ENCODE results near the gene RIMBP2. TPM values are rescaled to one million over a fixed set of nuclear protein-coding genes. Genes with fewer than 3 reads are reported as not detected.
"Not testable (repeated sequence)": the region's sequence is repeated elsewhere in the genome, so short reads cannot be mapped to it uniquely, and the experiment has no call there.

Gene RIMBP2
- total and polyA plus RNA-seq, 11 donors: 2.1 TPM; not detected in 10

DNA sequence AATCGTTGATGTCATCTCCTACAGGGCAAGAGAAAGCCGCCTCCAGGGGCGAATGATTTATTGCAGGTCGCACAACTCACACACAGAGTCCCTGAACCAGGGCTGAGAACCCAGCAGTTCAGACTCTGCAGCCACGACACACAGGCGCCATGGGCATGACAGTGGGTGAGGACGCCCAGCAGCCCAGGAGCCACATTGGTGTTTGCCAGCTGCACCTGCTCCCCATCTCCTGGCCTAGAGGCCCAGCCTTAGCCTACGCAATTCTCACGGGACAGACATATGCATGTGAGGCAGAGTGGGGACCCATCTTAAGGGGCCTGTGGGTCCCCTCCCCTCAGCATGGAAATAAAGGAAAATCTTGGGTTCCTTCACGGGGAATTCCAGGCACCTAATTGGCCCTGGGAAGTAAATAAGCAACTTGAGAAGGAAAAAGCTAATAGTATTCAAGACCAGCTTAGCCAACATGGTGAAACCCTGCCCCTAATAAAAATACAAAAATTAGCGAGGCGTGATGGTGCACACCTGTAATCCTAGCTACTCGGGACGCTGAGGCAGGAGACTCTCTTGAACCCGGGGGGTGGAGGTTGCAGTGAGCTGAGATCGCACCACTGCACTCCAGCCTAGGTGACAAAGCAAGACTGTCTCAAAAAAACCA is 69.3 kb downstream of the RIMBP2 start:
- H3K4me1 ChIP-seq: no peaks in the 10 kb centered on the region
- intact Hi-C loops (cut with DNase I): no loop called here
- no peak for ATAC-seq
- TF ChIP-seq CTCF (IDR thresholded peaks at IDR 0.05) (no peak), POLR2A (IDR thresholded peaks at IDR 0.05) (no peak)
- DNase-seq: no peak
- H3K27me3 ChIP-seq: peaks cover 0 to 13% (median 0%) of the 10 kb centered on the region in 9 donors
- WGBS, 4 donors: 85 to 90% (median 86%) methylated on average over 16 of the region's 16 CpGs
- no peaks in the 10 kb centered on the region for H3K36me3 ChIP-seq
- H3K9me3 ChIP-seq: no peaks in the 10 kb centered on the region
- no peak overlapping the region for H3K27ac ChIP-seq
- no peak overlapping the region for H3K4me3 ChIP-seq

DNA sequence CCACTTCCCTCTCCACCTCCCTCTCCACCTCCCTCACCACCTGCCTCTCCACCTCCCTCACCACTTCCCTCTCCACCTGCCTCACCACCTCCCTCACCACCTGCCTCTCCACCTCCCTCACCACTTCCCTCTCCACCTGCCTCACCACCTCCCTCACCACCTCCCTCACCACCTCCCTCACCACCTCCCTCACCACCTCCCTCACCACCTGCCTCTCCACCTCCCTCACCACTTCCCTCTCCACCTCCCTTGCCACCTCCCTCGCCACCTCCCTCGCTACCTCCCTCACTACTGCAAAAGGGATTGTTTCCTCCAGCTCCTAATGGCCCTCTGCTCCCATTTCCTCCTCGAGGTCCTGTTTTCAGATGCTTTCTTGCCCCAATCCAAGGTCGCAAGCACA is 69.9 kb downstream of the RIMBP2 start:
- not testable (repeated sequence) for ATAC-seq
- peaks cover 0 to 13% (median 0%) of the 10 kb centered on the region in 9 donors for H3K27me3 ChIP-seq
- 61 to 74% (median 72%) methylated on average over 4 of the region's 4 CpGs for WGBS, 4 donors

GRCh38 chr12:130645751-130646150 is 70.3 kb downstream of the RIMBP2 start:
- Histone ChIP-seq H3K4me3 (no peak overlapping the region), H3K27ac (no peak overlapping the region), H3K36me3 (no peaks in the 10 kb centered on the region), H3K27me3 (peaks cover 0 to 13% (median 0%) of the 10 kb centered on the region in 9 donors), H3K9me3 (no peaks in the 10 kb centered on the region), H3K4me1 (no peaks in the 10 kb centered on the region)
- whole genome bisulfite sequencing, 4 donors: 49 to 78% (median 77%) methylated on average over 2 of the region's 2 CpGs
- intact Hi-C loops (cut with DNase I): no loop called here
- DNase-seq: no peak
- ATAC-seq: no peak
- TF ChIP-seq POLR2A (IDR thresholded peaks at IDR 0.05) (no peak), CTCF (IDR thresholded peaks at IDR 0.05) (no peak)

More for the DNA sequence above, 69.9 kb downstream of the RIMBP2 start:
- intact Hi-C loops (cut with DNase I); H3K9me3 ChIP-seq; H3K4me3 ChIP-seq; H3K36me3 ChIP-seq; DNase-seq; H3K4me1 ChIP-seq; H3K27ac ChIP-seq: not testable (repeated sequence)

GRCh38 chr12:130644566-130644965 is 71.5 kb downstream of the RIMBP2 start:
- ATAC-seq (no peak), DNase-seq (no peak)
- H3K4me3 ChIP-seq: no peak overlapping the region
- H3K27me3 ChIP-seq: peaks cover 0 to 7% (median 0%) of the 10 kb centered on the region in 9 donors
- no peaks in the 10 kb centered on the region for H3K36me3 ChIP-seq
- intact Hi-C loops (cut with DNase I): no loop called here
- no peak overlapping the region for H3K27ac ChIP-seq
- no peaks in the 10 kb centered on the region for H3K9me3 ChIP-seq
- TF ChIP-seq POLR2A (IDR thresholded peaks at IDR 0.05) (no peak), CTCF (IDR thresholded peaks at IDR 0.05) (no peak)
- 82 to 87% (median 84%) methylated on average over 13 of the region's 13 CpGs for WGBS, 4 donors
- H3K4me1 ChIP-seq: no peaks in the 10 kb centered on the region

- no peak overlapping the region for H3K4me3 ChIP-seq
- peaks cover 0 to 5% (median 0%) of the 10 kb centered on the region in 9 donors for H3K27me3 ChIP-seq
- DNase-seq (no peak), ATAC-seq (no peak)
- H3K9me3 ChIP-seq: no peaks in the 10 kb centered on the region
- no peaks in the 10 kb centered on the region for H3K36me3 ChIP-seq
- intact Hi-C loops (cut with DNase I): no loop called here
- 71 to 83% (median 79%) methylated on average over 12 of the region's 12 CpGs for WGBS, 4 donors
- TF ChIP-seq CTCF (IDR thresholded peaks at IDR 0.05) (no peak), POLR2A (IDR thresholded peaks at IDR 0.05) (no peak)
- no peak overlapping the region for H3K27ac ChIP-seq
- H3K4me1 ChIP-seq: no peaks in the 10 kb centered on the region
Measured at GRCh38 chr12:130644146-130644545, 72.0 kb downstream of the RIMBP2 start.
